Fibroblast of lung (primary cell): ENCODE data around the gene PNKP.

Source experiments
- EZH2 ChIP-seq: IDR thresholded peaks from 2 replicates; pipeline ENCODE4 v1.5.1; 2012; ENCODE audit warnings: low read length, control low read depth, mild to moderate bottlenecking; ENCODE audit errors: missing control alignments
- TF ChIP-seq, protein P1 (sequence below), 2 donors: IDR thresholded peaks in 1 of 2; conservative IDR thresholded peaks in 1 of 2; 1 replicate in 1 of 2; 2 replicates in 1 of 2; pipeline ENCODE4 v1.5.1; 2011 to 2012; ENCODE audit warnings: low read length in 2 of 2, control low read depth in 1 of 2, inconsistent platforms in 1 of 2, low read depth in 1 of 2, mild to moderate bottlenecking in 1 of 2

DNA sequence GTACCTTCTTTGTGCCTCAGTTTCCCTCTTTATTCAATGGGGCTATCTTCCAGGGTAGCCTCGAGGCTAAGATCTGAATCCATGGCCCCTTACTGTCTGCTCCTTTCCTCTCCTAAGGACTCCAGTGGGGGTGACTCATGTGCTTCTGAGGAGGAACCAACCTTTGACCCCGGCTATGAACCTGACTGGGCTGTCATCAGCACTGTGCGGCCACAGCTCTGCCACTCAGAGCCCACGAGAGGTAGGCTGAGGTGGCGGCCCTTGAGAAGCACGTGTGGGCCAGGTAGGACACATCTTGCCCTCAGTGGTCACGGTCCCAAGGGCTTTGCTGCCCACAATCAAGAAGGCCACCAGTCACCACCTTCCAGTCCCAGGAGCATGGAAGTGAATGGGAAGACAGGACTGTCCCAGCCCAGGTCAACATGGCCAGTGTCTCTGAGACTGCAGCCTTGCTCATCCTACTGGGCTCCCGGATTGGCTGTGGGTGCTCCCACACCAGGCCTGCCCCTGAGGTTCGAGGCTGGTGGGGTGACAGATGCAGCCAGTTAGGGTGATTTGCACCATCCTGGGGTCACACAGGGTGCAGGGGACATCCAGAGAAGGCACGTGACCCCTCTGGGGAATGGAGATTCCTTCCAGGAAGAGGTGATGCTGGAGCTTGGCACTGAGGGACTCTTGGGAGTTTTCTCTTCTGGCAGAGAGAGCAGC, 12.9 kb upstream of the PNKP start:
- TF ChIP-seq EZH2, result no peak
- TF ChIP-seq, protein P1, sequence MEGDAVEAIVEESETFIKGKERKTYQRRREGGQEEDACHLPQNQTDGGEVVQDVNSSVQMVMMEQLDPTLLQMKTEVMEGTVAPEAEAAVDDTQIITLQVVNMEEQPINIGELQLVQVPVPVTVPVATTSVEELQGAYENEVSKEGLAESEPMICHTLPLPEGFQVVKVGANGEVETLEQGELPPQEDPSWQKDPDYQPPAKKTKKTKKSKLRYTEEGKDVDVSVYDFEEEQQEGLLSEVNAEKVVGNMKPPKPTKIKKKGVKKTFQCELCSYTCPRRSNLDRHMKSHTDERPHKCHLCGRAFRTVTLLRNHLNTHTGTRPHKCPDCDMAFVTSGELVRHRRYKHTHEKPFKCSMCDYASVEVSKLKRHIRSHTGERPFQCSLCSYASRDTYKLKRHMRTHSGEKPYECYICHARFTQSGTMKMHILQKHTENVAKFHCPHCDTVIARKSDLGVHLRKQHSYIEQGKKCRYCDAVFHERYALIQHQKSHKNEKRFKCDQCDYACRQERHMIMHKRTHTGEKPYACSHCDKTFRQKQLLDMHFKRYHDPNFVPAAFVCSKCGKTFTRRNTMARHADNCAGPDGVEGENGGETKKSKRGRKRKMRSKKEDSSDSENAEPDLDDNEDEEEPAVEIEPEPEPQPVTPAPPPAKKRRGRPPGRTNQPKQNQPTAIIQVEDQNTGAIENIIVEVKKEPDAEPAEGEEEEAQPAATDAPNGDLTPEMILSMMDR (conservative IDR thresholded peaks at IDR 0.05 in 1 of 2, IDR thresholded peaks at IDR 0.05 in 1 of 2; ENCODE audit: low read depth in 1 of 2, low read length in 2 of 2), result no peak
